HG02759 (cell line): ENCODE measurements around the gene TRAPPC1.

Source experiments
- ATAC-seq: cut with Tn5 transposase; IDR thresholded peaks from one replicate; pipeline ENCODE4 v1.9.1; 2021; ENCODE audit warnings: mild to moderate bottlenecking, moderate library complexity; ENCODE audit not compliant: unreplicated experiment

The TRAPPC1 gene

DNA sequence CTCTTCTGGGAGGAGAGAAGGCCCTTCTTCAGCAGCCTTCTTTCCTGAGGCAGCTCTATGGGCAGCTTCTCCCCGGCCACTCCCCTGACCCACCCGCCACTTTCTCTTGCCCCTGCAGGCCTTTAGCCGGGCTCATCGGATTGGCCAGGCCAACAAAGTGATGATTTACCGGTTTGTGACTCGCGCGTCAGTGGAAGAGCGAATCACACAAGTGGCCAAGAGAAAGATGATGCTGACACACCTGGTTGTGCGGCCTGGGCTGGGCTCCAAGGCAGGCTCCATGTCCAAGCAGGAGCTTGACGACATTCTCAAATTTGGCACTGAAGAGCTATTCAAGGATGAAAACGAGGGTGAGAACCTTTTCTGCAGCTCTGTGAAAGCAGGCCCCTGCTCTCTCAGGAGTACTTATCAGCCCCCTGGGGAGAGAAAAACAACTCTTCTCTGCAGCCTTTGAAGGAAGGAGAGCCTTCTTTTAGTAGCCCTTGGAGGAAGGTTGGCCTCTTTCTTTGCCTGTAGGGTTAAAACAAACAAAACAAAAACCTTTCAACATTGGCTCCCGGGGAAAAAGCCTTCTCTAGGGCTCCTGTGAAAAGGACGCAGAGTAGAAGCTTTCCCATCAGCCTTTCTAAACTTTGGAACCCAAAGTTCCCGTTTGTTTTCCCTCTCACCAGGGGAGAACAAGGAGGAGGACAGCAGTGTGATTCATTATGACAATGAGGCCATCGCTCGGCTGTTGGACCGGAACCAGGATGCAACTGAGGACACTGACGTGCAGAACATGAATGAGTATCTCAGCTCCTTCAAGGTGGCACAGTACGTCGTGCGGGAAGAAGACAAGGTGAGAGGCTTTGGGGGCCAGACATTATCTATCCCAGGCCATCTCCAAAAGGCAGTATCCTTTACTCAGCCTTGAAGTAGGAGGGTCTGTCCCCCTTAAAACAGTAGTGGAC lies 28.3 kb downstream of the TRAPPC1 start:
- ATAC-seq = no peak

DNA sequence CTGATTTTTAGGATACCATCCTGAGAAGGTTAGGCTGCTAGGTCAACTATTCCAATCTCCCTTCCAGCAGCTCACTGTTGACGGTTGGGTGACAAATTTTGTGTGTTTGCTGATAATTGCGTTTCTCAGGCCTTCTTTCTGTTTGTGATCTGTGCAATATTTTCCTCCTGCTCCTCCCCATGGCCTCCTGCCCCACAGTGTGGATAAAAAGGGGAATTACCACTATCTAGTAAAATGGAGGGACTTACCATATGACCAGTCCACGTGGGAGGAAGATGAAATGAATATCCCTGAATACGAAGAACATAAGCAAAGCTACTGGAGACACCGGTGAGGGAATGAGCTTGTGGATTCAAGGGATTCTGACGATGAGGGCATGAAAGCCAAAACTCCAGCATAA lies 34.0 kb downstream of the TRAPPC1 start:
- ATAC-seq = no peak

DNA sequence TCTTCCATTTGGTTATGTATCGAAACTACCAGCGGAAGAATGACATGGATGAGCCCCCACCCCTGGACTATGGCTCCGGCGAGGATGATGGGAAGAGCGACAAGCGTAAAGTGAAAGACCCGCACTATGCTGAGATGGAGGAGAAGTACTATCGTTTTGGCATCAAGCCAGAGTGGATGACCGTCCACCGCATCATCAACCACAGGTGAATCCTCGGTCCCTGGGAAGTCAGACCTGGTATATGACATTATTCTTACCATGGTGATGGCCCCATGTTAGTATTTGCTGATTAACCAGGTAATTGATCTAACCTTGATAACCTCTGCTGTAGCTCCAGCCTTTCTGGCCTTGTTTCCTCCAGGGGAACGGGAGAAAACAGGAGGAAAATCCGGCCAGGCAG lies 34.7 kb downstream of the TRAPPC1 start:
- no peak for ATAC-seq

DNA sequence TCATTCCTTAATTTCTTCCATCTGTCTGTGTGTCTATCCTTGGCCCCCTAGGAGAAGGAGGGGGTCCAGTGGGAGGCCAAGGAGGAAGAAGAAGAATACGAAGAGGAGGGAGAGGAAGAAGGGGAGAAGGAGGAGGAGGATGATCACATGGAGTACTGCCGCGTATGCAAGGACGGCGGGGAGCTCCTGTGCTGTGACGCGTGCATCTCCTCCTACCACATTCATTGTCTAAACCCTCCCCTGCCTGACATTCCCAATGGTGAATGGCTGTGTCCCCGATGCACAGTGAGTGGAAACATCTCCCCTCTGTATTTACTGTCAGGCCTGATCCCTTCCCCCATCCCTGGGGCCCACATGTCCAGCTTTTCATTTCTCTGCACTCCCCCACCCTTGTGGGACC lies 36.9 kb downstream of the TRAPPC1 start:
- no peak for ATAC-seq

DNA sequence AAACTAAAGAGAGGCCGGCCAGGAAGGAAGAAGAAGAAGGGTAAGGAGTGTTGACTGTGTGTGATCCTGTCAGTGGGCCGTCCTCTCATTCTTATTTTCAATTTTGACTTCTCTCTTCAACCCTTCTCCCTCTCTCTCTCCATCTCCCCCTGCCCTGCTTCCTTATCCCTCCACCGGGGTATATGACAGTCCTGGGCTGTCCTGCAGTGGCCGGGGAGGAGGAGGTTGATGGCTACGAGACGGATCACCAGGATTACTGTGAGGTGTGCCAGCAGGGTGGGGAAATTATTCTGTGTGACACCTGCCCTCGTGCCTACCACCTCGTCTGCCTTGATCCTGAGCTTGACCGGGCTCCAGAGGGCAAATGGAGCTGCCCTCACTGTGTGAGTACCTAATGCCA lies 37.5 kb downstream of the TRAPPC1 start:
- ATAC-seq = no peak

DNA sequence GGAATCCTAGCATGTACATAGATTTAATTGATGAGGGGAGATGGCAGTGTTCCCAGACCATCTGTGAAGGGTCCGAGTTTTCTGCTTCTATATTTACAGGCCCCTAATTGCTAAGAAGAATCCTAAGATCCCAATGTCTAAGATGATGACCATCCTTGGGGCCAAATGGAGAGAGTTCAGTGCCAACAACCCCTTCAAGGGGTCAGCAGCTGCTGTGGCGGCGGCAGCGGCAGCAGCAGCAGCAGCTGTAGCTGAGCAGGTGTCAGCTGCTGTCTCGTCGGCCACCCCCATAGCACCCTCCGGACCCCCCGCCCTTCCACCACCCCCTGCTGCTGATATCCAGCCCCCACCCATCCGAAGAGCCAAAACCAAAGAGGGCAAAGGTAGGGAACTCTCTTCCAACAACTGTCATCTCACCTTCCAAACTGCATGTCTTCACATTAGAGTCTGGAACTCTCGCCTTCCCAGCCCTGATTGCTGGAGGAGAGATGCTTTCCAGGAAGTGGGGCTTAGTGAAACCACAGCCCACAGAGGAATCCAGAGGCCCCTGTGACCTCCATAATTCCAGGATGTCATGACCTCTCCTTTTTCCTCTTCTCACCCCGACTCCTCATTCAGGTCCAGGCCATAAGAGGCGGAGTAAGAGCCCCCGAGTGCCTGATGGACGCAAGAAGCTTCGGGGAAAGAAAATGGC lies 38.4 kb downstream of the TRAPPC1 start:
- ATAC-seq = no peak

DNA sequence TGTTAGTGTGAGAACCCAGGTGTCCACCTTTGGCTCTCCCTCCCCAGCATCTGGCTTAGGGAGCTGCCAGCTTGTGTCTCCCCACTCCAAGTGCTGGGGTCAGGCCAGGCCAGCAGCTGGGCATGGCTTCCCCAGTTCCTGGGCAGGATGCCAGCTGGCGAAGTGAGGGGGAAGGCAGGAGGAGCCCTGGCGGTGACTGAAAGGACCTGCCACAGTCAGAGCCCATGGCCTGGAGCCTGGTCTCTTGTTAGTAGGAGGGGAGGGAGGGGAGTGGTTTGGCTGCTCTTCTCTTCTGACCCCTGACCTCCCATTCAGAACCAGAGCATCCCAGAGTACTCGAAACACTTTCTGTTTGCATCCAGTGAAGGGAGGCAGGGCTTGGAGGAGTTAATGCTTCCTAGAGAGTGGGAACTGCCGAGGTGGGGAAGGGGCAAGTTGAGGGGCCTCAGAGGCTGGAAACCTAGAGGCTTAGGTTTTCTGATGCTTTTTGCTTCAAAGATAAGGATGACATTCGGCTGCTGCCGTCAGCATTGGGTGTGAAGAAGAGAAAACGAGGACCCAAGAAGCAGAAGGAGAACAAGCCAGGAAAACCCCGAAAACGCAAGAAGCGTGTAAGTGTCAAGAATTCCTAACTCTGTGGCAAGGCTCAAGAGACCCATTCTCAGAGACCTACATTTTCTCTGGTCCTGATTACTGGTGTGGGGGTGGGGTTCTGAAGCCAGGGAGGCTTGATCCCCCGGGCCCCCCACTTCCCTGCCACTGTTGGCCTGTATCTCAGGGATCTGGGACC lies 42.4 kb downstream of the TRAPPC1 start:
- no peak for ATAC-seq

DNA sequence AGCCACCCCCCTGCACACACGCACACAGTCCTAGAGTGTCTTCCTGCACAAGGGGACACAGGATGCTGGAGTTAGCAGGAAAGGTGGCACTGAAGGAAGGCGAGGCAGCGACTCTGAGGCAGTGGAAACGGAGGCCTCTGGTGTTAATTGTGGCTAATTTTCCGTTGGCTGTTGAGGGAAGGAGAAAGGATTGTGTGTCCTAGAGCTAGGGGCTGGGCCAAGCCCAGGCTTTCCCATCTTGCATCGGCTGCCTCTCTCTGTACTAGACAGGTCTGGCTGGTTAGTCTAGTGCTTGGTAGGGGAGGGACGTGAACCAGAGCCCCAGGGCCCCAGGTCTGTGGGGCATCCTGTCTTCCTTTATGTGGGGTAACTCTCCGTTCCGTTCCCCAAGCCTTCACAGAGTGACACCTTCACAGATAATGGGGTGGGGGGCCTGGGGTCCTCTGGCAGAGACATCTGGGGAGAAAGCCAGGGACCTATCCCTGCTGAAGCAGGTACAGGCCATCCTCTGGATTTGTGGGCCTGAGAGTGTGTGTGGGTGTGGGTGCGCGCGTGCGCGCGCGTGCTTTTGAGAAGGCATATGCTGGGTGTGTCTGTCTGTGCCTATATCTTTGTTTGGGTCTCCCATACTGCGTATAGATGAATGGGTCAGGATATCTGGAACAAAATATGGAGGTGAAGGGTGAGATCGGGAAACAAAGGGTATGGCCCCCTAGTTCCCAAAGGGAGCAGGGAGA lies 43.4 kb downstream of the TRAPPC1 start, which contains the start of gene CHD3:
TSS of gene CHD3 (plus strand) at position 606 of the 737 bp plus-strand sequence. CDS start 212 bp downstream, outside the sequence.
- no peak for ATAC-seq

DNA sequence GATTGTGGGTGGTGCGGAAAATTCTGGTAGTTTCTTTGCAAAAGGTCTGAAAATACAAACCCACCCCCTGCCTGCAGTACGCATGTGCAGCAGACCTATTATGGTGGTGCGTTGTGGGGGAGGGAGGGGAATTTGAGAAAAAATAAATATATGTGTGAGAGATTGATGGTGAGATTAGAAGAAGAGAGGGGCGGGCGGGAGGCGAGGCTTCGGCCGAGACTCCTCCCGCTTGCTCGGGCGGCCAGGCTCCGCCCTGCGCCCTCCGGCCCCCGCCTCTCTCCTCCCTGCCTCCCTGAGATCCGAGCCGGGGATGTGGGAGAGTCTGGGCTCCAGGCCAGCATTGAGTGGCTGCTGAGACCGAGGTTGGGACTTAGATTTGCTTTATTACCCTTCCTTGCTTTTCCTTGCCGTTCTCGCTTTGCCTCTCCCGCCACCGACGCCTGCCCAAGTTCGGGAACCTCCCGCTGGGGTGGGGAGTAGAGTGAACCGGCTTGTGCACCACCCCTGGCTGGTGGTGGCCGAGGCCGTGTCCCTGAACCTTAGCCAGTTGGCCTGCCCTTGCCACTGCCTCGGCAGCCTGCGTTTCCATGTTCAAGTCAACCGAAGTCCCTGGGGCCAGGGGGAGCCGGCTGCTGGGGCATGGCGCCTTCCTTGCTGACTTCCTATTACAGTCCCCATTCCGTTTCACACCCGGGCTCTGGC lies 44.1 kb downstream of the TRAPPC1 start:
- peak; percentile 55 for ATAC-seq

DNA sequence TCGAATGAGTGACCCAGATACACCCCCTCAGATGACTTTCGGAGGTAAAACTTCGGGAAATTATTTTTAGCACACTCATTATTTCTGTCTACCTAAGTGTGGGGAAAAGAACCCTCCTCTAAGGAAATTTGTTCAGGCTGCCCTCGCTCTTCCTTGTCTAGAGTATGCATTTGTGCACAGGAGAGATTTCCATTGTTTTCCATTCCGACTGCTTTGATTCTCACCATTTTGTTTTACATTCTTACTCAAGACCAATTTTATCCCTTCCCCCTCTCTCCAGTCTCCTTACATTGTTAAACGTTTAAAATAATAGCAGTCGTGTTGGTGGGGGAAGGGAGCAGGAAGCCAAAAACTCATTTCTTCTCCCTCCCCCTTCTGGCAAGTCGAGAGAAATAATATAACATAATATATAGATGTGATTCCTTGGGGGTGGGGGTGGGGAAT lies 44.7 kb downstream of the TRAPPC1 start:
- ATAC-seq = no peak

DNA sequence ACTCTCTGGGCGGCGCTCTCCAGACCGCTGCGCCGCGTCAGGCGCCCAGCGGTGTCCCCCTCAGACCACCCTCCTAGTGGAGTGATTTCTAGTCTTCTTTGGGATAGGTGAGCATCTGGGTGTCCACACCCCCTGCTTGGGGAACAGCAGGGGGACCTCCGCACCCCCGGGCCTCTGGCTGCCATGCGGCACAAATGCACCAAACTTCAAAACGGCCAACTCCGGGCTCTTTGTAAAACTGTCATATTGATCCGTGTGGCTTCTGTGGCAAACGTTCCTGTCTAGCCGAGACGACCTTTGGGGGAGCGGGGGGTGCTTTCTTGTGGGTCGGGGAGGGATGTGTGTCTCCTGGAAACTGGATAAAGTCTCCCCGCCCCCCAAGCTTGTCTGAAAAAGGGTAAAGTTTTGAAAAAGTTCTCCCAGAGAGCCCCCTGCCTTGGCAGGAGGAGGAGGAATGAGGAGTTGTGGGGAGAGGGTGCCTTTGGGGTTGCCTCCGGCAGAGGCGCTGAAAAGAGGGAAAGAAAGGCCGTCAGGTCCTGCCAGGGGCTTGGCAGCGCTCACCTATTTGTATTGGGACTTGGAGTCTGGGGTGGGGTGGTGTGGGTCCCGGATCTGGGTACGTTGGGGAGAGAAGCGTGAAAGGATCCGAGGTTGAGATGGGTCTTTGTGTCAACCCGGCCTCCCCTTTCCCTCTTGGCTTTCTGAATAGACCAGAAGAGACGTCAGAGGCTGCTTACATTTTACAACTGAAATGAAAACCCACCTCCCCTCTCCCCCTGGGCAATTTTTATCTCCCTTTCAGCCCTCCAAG lies 45.3 kb downstream of the TRAPPC1 start:
- no peak for ATAC-seq

DNA sequence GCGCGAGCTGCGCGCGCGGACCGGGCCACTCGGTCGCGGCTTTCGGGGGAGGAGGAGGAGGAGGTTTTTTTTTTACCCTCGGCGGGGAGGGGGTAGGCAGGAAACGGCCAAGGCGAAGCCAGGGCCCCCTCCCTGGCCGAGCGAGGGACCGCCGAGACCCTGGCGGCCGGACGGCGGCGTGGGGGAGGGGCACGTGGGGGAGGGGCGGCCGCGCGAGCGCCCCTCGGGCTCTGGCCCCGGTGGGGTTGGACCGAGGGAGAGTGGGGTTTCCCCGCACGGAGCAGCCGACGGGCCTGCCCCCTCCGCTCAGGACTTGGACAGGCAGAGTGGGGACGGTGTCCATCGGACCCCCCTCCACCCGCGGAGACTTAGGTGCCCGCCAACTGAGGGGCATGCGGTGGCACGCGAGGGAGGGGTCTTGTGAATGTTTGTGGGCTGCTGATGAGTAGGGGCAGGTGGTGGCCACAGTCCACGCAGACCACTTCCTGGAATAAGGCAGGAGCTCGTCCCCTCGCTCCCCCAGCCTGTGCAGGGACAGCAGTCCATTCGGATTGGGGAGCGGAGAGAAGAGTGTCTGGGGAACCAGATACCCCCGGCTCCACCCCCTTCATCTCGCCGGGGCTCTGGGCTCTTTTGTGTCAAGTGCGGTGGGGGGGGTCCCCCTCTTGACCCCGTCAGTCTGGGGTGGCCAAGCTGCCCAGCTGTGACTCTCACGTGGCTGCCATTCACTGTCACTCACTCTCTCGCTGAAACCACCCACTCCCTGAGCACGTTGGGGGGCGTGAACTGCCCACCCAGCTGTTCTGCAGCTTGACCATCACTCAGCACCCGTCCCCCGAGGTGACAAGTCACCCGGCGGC lies 46.1 kb downstream of the TRAPPC1 start:
- peak; percentile 32 for ATAC-seq

DNA sequence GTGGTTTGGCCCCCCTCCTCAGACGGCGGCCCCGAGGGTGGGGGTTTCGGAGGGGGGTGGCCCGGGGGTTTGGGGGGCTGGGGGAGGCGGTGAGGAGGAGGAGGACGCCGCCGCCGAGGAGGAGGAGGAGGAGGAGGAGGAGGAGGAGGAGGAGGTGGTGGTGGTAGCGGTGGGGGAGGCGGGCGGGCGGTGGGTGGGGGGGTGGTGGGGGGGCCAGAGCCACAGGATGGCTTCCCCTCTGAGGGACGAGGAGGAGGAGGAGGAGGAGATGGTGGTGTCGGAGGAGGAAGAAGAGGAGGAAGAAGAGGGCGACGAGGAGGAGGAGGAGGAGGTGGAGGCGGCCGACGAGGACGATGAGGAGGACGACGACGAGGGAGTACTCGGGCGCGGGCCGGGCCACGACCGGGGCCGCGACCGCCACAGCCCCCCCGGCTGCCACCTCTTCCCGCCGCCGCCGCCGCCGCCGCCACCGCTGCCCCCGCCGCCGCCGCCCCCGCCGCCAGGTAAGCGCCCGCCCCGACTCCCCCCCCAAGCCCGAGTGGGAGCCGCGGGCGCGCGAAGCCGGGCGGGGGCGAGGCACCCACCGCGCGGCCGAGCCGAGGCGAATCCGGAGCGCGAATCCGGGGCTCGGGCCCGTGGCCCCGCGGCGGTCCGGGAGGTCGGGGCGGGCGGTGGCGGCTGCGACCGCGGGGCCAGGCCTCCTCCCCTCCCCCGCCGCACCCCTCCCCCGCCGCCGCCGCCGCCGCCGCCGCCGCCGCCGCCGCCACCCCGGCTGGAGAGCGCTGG lies 47.0 kb downstream of the TRAPPC1 start:
- ATAC-seq = no peak

DNA sequence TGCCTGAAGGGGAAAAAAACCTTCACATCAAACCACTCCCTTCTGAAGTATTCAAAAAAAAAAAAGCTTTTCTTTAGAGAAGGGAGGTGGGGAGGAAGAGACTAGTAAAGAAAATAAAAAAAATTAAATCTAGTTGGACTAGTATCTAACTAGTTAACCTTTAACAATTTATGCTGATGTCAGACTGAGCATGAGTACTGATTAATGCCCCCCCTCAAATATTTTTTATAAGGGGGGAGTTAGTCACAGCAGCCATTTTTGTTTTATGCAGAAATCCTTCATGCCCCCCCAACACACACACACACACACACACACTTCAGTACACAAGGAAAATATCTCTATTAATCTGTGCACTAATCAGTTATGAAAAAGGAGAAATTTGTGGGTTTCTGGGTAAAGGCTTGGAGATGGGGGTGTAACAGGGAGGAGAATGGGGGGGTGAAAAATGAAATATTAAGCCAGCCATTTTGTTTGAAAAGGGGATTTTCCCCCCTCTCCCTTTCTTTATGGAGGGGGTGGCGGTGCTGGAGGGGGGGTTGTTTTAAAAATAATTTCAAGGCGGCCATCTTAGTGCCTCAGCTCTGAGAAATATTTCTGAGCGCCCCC lies 47.9 kb downstream of the TRAPPC1 start:
- no peak for ATAC-seq

DNA sequence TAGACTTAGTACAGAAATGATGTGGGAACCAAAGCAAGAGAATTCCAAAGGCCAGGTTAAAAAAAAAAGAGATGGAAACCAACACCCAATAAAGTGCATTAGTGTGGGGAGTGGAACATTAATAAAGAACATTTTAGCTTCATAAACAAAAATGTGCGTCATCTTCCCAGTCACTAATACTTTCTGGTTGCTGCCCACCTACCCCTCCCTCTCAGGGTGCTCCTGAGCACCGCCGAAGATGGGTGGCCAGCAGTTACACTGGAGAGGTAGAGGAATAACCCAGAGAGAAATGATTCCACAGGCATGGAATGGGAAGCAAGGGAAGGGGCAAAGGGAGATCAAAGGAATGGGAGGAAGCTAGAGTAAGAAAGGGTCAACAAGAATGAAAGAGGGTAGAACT lies 49.1 kb downstream of the TRAPPC1 start:
- ATAC-seq = no peak

DNA sequence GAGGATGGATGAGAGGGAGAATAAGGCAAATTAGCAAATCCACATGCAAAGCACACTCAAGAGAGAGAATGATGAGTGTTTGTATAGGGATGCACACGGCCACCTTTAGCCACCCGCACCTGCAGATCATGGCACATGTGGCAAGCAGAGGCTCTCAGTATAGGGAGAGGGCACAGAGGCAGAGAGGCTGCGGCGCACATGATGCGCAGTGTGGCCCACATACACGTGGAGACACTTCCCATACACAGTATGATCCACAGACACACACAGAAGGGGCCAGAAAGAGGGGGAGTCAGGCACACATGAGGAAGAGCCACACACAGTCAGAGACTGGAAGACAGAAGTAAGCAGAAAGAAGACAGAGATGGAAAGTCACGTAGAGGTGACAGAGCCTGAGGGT lies 49.7 kb downstream of the TRAPPC1 start:
- ATAC-seq = no peak
